ENCODE results near the gene GNG3. TPM values are rescaled to one million over a fixed set of nuclear protein-coding genes. Genes with fewer than 3 reads are reported as not detected.

Gene GNG3
- total RNA-seq, 1 donor from 2014 or later = not detected

- TF ChIP-seq EZH2 (IDR thresholded peaks at IDR 0.05; ENCODE audit: insufficient read depth, low read length) (no peak), CTCF (IDR thresholded peaks at IDR 0.05; ENCODE audit: insufficient read depth, low read depth, low read length) (no peak)
- Histone ChIP-seq H3K79me2 (ENCODE audit: insufficient read depth, low read length) (peaks cover 22% of the 10 kb centered on the region), H3K27ac (ENCODE audit: low read depth, low read length) (no peak overlapping the region), H3K9me3 (ENCODE audit: insufficient read depth, low read depth, low read length) (no peaks in the 10 kb centered on the region), H3K4me1 (ENCODE audit: insufficient read depth, low read length) (peaks cover 13% of the 10 kb centered on the region), H3K4me2 (ENCODE audit: low read length) (no peak overlapping the region), H4K20me1 (ENCODE audit: insufficient read depth, low read length) (no peaks in the 10 kb centered on the region), H3K36me3 (ENCODE audit: insufficient read depth, low read length) (no peaks in the 10 kb centered on the region), H3K9ac (ENCODE audit: low read length) (no peak overlapping the region), H3K27me3 (ENCODE audit: insufficient read depth, low read length) (no peaks in the 10 kb centered on the region), H2AFZ (ENCODE audit: low read depth, low read length) (no peak overlapping the region), H3K4me3 (ENCODE audit: insufficient read depth, low read depth, low read length) (no peak overlapping the region)
- Mint-ChIP-seq H3K27ac (ENCODE audit: unreplicated experiment) (no peak overlapping the region), H3K4me3 (ENCODE audit: unreplicated experiment) (no peak overlapping the region), H3K4me1 (ENCODE audit: low read depth, unreplicated experiment) (peaks cover 6% of the 10 kb centered on the region), H3K27me3 (ENCODE audit: low read depth, unreplicated experiment) (no peaks in the 10 kb centered on the region), H3K9me3 (ENCODE audit: unreplicated experiment) (no peaks in the 10 kb centered on the region), H3K36me3 (ENCODE audit: low read depth, unreplicated experiment) (peaks cover 1% of the 10 kb centered on the region)
- DNase-seq (ENCODE audit: low read depth) (no peak), FAIRE-seq (no peak)
Measured at GRCh38 chr11:62757846-62758788, 50.6 kb downstream of the GNG3 start.

Other genes with a start within 250 kb of the GNG3 start
- 305 and 378 TPM in 2 replicates for gene AHNAK, start 160.9 kb upstream of the GNG3 start, total RNA-seq
- 1,185 and 1,298 TPM in 2 replicates for gene EEF1G, start 133.8 kb upstream of the GNG3 start, total RNA-seq
- gene TUT1, start 116.2 kb upstream of the GNG3 start, total RNA-seq = 16.8 and 18.3 TPM in 2 replicates
- 123 and 136 TPM in 2 replicates for gene MTA2, start 105.8 kb upstream of the GNG3 start, total RNA-seq
- gene EML3, start 94.9 kb upstream of the GNG3 start, total RNA-seq = 25.5 and 29.8 TPM in 2 replicates
- gene ROM1, start 94.4 kb upstream of the GNG3 start, total RNA-seq = 0.79 and 1.3 TPM in 2 replicates
- gene B3GAT3, start 85.7 kb upstream of the GNG3 start, total RNA-seq = 52.4 and 54.5 TPM in 2 replicates
- gene GANAB, start 61.1 kb upstream of the GNG3 start, total RNA-seq = 323 and 344 TPM in 2 replicates
- 16.7 and 18.4 TPM in 2 replicates for gene INTS5, start 54.4 kb upstream of the GNG3 start, total RNA-seq
- 60.0 and 69.8 TPM in 2 replicates for gene C11orf98, start 42.5 kb upstream of the GNG3 start, total RNA-seq
- 15.6 and 23.3 TPM in 2 replicates for gene CSKMT, start 42.4 kb upstream of the GNG3 start, total RNA-seq
- gene UQCC3, start 36.0 kb upstream of the GNG3 start, total RNA-seq = 7.2 and 8.7 TPM in 2 replicates
- gene LBHD1, start 35.4 kb upstream of the GNG3 start, total RNA-seq = 6.4 and 8.0 TPM in 2 replicates
- 80.0 and 89.8 TPM in 2 replicates for gene UBXN1, start 28.6 kb upstream of the GNG3 start, total RNA-seq
- 0.17 and 0.43 TPM in 2 replicates for gene LRRN4CL, start 18.1 kb upstream of the GNG3 start, total RNA-seq
- 51.1 and 55.0 TPM in 2 replicates for gene BSCL2, start 252 bp upstream of the GNG3 start, total RNA-seq
- 39.9 and 40.0 TPM in 2 replicates for gene HNRNPUL2, start 19.8 kb downstream of the GNG3 start, total RNA-seq
- gene TTC9C, start 20.8 kb downstream of the GNG3 start, total RNA-seq = 51.9 and 60.8 TPM in 2 replicates
- gene ZBTB3, start 46.5 kb downstream of the GNG3 start, total RNA-seq = 11.0 and 11.2 TPM in 2 replicates
- 88.3 and 89.1 TPM in 2 replicates for gene POLR2G, start 53.9 kb downstream of the GNG3 start, total RNA-seq
- 14.7 and 15.1 TPM in 2 replicates for gene TAF6L, start 63.7 kb downstream of the GNG3 start, total RNA-seq
- gene TMEM179B, start 79.7 kb downstream of the GNG3 start, total RNA-seq = 51.3 and 57.5 TPM in 2 replicates
- gene TMEM223, start 84.3 kb downstream of the GNG3 start, total RNA-seq = 7.8 and 11.3 TPM in 2 replicates
- gene NXF1, start 97.8 kb downstream of the GNG3 start, total RNA-seq = 51.4 and 55.9 TPM in 2 replicates
- 44.2 and 45.7 TPM in 2 replicates for gene STX5, start 124.4 kb downstream of the GNG3 start, total RNA-seq
- not detected in 2 replicates for gene TEX54, start 125.2 kb downstream of the GNG3 start, total RNA-seq
- 46.8 and 53.5 TPM in 2 replicates for gene WDR74, start 131.9 kb downstream of the GNG3 start, total RNA-seq
- 588 and 592 TPM in 2 replicates for gene SLC3A2, start 173.2 kb downstream of the GNG3 start, total RNA-seq
- gene CHRM1, start 213.7 kb downstream of the GNG3 start, total RNA-seq = not detected in 2 replicates

Measured in astrocyte (in vitro differentiated cells and primary cell).